Endothelial cell of umbilical vein (primary cell): Measurements from ENCODE around the gene CLSTN2. TPM values are rescaled to one million over a fixed set of nuclear protein-coding genes. Genes with fewer than 3 reads are reported as not detected.

ENCODE experiments used
- BruUV-seq: library from RNA; stranded (reverse); fragments of 400-500 nt; replicated peaks from 2 replicates; lab custom pipeline; 2021; lab: Mats Ljungman, UMichigan
- CTCF ChIA-PET: fragments of 300-600, 350-600 bp; sonication (Branson Sonifier 250); formaldehyde crosslinking; loops from one replicate; lab custom pipeline; 2021; ENCODE audit warnings: antibody characterized with exemption, inconsistent platforms; lab: Charles Lee
- POLR2A ChIA-PET: fragments of 300-600, 350-600 bp; sonication (Branson Sonifier 250); formaldehyde crosslinking; loops from one replicate; lab custom pipeline; 2021; ENCODE audit warnings: antibody characterized with exemption, inconsistent platforms; lab: Charles Lee
- DNase-seq: peaks from one replicate; pipeline ENCODE4 v3.0.0-alpha.2; 2011; ENCODE audit warnings: low read depth, low spot score
- FAIRE-seq: peaks from 2 replicates; lab custom pipeline; 2011; peaks lifted over from hg19 to GRCh38; lab: Jason Lieb, UNC
- H2AFZ ChIP-seq: 2 replicates; pipeline ENCODE4 v1.6.0; 2012; ENCODE audit warnings: low read depth, low read length, control low read depth, inconsistent platforms
- H3K27ac ChIP-seq: 2 replicates; pipeline ENCODE4 v1.5.1; 2011; ENCODE audit warnings: low read depth, mild to moderate bottlenecking, control low read depth, low read length, moderate library complexity; ENCODE audit not compliant: insufficient read depth
- H3K27me3 ChIP-seq, 2 experiments: 2 replicates each; pipeline versions ENCODE4 v1.6.0 to v1.6.1; 2011; ENCODE audit warnings: low read length in 2 of 2, mixed read lengths in 1 of 2; ENCODE audit not compliant: control insufficient read depth in 2 of 2, insufficient read depth in 2 of 2
- H3K36me3 ChIP-seq, 2 experiments: 2 replicates in 1 of 2; 3 replicates in 1 of 2; pipeline ENCODE4 v1.5.1; 2011; ENCODE audit warnings: low read length in 2 of 2, mild to moderate bottlenecking in 1 of 2, moderate library complexity in 1 of 2; ENCODE audit not compliant: control insufficient read depth in 2 of 2, insufficient read depth in 2 of 2; ENCODE audit errors: extremely low read depth in 1 of 2
- H3K4me1 ChIP-seq: 3 replicates; pipeline ENCODE4 v1.5.1; 2011; ENCODE audit warnings: mild to moderate bottlenecking, low read length; ENCODE audit not compliant: control insufficient read depth, insufficient read depth; ENCODE audit errors: extremely low read depth
- H3K4me2 ChIP-seq: 2 replicates; pipeline ENCODE4 v1.6.1; 2011; ENCODE audit warnings: low read length, control low read depth, mixed read lengths; ENCODE audit not compliant: insufficient read depth
- H3K4me3 ChIP-seq, 3 experiments: fragments of 200-600 bp in 1 of 3; sonication (generic), shearing (Covaris generic) in 1 of 3; replicated peaks in 1 of 3; 2 replicates each; pipeline ENCODE4 v1.5.1; 2011 to 2016; ENCODE audit warnings: control low read depth in 3 of 3, low read length in 3 of 3, mild to moderate bottlenecking in 2 of 3, inconsistent platforms in 1 of 3, low read depth in 1 of 3, moderate library complexity in 1 of 3; ENCODE audit not compliant: insufficient read depth in 1 of 3
- H3K79me2 ChIP-seq: 2 replicates; pipeline ENCODE4 v1.6.0; 2012; ENCODE audit warnings: low read length, inconsistent platforms; ENCODE audit not compliant: control insufficient read depth, insufficient read depth
- H3K9ac ChIP-seq: replicated peaks from 2 replicates; pipeline ENCODE3; 2011; ENCODE audit warnings: low read length, control low read depth; ENCODE audit not compliant: insufficient read depth; ENCODE audit errors: extremely low read depth
- H3K9me1 ChIP-seq: replicated peaks from 3 replicates; pipeline ENCODE4 v1.6.0; 2011; ENCODE audit warnings: mild to moderate bottlenecking, low read length; ENCODE audit not compliant: control insufficient read depth, insufficient read depth; ENCODE audit errors: extremely low read depth
- H3K9me3 ChIP-seq: replicated peaks from 2 replicates; pipeline ENCODE4 v1.5.1; 2012; ENCODE audit warnings: low read length, inconsistent platforms; ENCODE audit not compliant: control insufficient read depth, insufficient read depth
- H4K20me1 ChIP-seq: replicated peaks from 2 replicates; pipeline ENCODE3; 2011; ENCODE audit warnings: mild to moderate bottlenecking, low read length; ENCODE audit not compliant: control insufficient read depth, insufficient read depth; ENCODE audit errors: extremely low read depth
- CTCF ChIP-seq, 2 donors: IDR thresholded peaks; 1 replicate in 1 of 2; 2 replicates in 1 of 2; pipeline ENCODE4 v1.5.1; 2011; ENCODE audit warnings: low read length in 2 of 2, mild to moderate bottlenecking in 2 of 2, moderate library complexity in 2 of 2, control low read depth in 1 of 2, inconsistent platforms in 1 of 2, low read depth in 1 of 2; ENCODE audit not compliant: insufficient read depth in 1 of 2; ENCODE audit errors: extremely low read depth in 1 of 2
- EZH2 ChIP-seq: IDR thresholded peaks from 2 replicates; pipeline ENCODE4 v1.6.1; 2012; ENCODE audit warnings: borderline replicate concordance, low read depth, mild to moderate bottlenecking, moderate library complexity, low read length, inconsistent platforms; ENCODE audit not compliant: severe bottlenecking
- FOS ChIP-seq: IDR thresholded peaks from 2 replicates; pipeline ENCODE4 v1.6.1; 2011; ENCODE audit warnings: mild to moderate bottlenecking, low read length, moderate library complexity, borderline replicate concordance; ENCODE audit not compliant: insufficient read depth
- GATA2 ChIP-seq: IDR thresholded peaks from 2 replicates; pipeline ENCODE4 v1.7.0; 2011; ENCODE audit warnings: low read depth, mild to moderate bottlenecking, moderate library complexity, mixed read lengths, low read length; ENCODE audit not compliant: insufficient read length, insufficient read depth
- JUN ChIP-seq: IDR thresholded peaks from 2 replicates; pipeline ENCODE4 v1.6.1; 2011; ENCODE audit warnings: borderline replicate concordance, low read depth; ENCODE audit not compliant: insufficient read length, insufficient read depth
- MAX ChIP-seq: IDR thresholded peaks from 2 replicates; pipeline ENCODE4 v1.6.1; 2011; ENCODE audit not compliant: insufficient read depth, insufficient read length
- MYC ChIP-seq: IDR thresholded peaks from one replicate; pipeline ENCODE4 v1.6.1; 2011; ENCODE audit warnings: mild to moderate bottlenecking, low read depth, low read length
- POLR2A ChIP-seq: IDR thresholded peaks from 2 replicates; pipeline ENCODE4 v1.6.1; 2012; ENCODE audit warnings: low read depth, mild to moderate bottlenecking, control low read depth, low read length
- POLR2AphosphoS5 ChIP-seq: IDR thresholded peaks from 2 replicates; pipeline ENCODE4 v1.6.1; 2012; ENCODE audit warnings: low read depth, mild to moderate bottlenecking, control low read depth, low read length, moderate library complexity; ENCODE audit not compliant: insufficient read depth
- dilution Hi-C: fragments of 300-500 bp; cut with MboI; formaldehyde crosslinking; loops from one replicate; pipeline ENCODE4 v1.15.0; 2019; ENCODE audit warnings: low sequenced_read_pairs; ENCODE audit not compliant: extremely low pct_ligation_motif_present
- intact Hi-C: fragments of 100-400 bp; cut with micrococcal nuclease; formaldehyde crosslinking; loops from one replicate; pipeline ENCODE4 v1.10.0; 2022
- polyA plus RNA-seq, 4 experiments: library from polyadenylated mRNA; depleted of rRNA in 3 of 4; stranded (reverse) in 3 of 4; unstranded in 1 of 4; fragments of >200 nt; gene quantifications; 2 replicates each; pipeline versions ENCODE4 v1.2.1 to v1.2.3, GENCODE V29; 2011 to 2012; ENCODE audit warnings: missing spikeins in 1 of 4
- total RNA-seq: library from RNA; stranded (reverse); gene quantifications from 2 replicates; pipeline ENCODE4 v1.2.3, GENCODE V29; 2021

CLSTN2 gene
- total and polyA plus RNA-seq, 2 donors (not counting 3 experiments of a cell fraction or from before 2014, with no cell fraction given) = 0.26 to 0.38 TPM

GRCh38 chr3:139974809-139975425, 39.9 kb downstream of the CLSTN2 start:
- no peak for FAIRE-seq
- H3K27ac ChIP-seq = no peak overlapping the region
- no TSS peak for BruUV-seq

More at GRCh38 chr3:139974809-139975425, 39.9 kb downstream of the CLSTN2 start:
- Histone ChIP-seq H2AFZ (no peak overlapping the region), H3K4me3 (no peak overlapping the region), H3K27me3 (no peaks in the 10 kb centered on the region), H3K9me3 (no peaks in the 10 kb centered on the region), H3K4me2 (no peak overlapping the region), H3K79me2 (no peaks in the 10 kb centered on the region), H3K9me1 (no peaks in the 10 kb centered on the region), H3K36me3 (no peaks in the 10 kb centered on the region), H3K9ac (no peak overlapping the region), H4K20me1 (no peaks in the 10 kb centered on the region), H3K4me1 (no peaks in the 10 kb centered on the region)
- intact Hi-C loops (no loop called here), dilution Hi-C loops (no loop called here)
- no peak for DNase-seq
- CTCF ChIA-PET = no interaction called here
- POLR2A ChIA-PET = no interaction called here
- TF ChIP-seq CTCF (IDR thresholded peaks at IDR 0.05; ENCODE audit: extremely low read depth in 1 of 2, insufficient read depth in 1 of 2, low read depth in 1 of 2, low read length in 2 of 2) (no peak), EZH2 (no peak), GATA2 (no peak), FOS (no peak), MAX (no peak), POLR2A (no peak), JUN (no peak), POLR2AphosphoS5 (no peak), MYC (no peak)
